ENCODE results near the gene CORIN. TPM values are rescaled to one million over a fixed set of nuclear protein-coding genes. Genes with fewer than 3 reads are reported as not detected.

Gene CORIN
- total RNA-seq, 4 donors from 2014 or later = 0.49 to 5.3 (median 4.4) TPM; not detected in 1

- TF ChIP-seq CTCF (IDR thresholded peaks at IDR 0.05; ENCODE audit: low read depth) = no peak
Measured at GRCh38 chr4:47714269-47714668, 123.6 kb downstream of the CORIN start.

- no peak for TF ChIP-seq CTCF (IDR thresholded peaks at IDR 0.05; ENCODE audit: low read depth)
Measured at GRCh38 chr4:47713129-47713834, 124.6 kb downstream of the CORIN start.

- TF ChIP-seq CTCF (IDR thresholded peaks at IDR 0.05; ENCODE audit: low read depth) = no peak
Measured at GRCh38 chr4:47711646-47712045, 126.2 kb downstream of the CORIN start.

GRCh38 chr4:47711183-47711582, 126.7 kb downstream of the CORIN start:
- TF ChIP-seq CTCF (IDR thresholded peaks at IDR 0.05; ENCODE audit: low read depth) = no peak

GRCh38 chr4:47705326-47705981, 132.4 kb downstream of the CORIN start:
- no peak for TF ChIP-seq CTCF (IDR thresholded peaks at IDR 0.05; ENCODE audit: low read depth)

GRCh38 chr4:47704693-47705325, 133.1 kb downstream of the CORIN start:
- TF ChIP-seq CTCF (IDR thresholded peaks at IDR 0.05; ENCODE audit: low read depth) = no peak

- TF ChIP-seq CTCF (IDR thresholded peaks at IDR 0.05; ENCODE audit: low read depth) = no peak
Measured at GRCh38 chr4:47703956-47704355, 133.9 kb downstream of the CORIN start.
